ENCODE results near the gene HEXD.

HEXD gene

DNA sequence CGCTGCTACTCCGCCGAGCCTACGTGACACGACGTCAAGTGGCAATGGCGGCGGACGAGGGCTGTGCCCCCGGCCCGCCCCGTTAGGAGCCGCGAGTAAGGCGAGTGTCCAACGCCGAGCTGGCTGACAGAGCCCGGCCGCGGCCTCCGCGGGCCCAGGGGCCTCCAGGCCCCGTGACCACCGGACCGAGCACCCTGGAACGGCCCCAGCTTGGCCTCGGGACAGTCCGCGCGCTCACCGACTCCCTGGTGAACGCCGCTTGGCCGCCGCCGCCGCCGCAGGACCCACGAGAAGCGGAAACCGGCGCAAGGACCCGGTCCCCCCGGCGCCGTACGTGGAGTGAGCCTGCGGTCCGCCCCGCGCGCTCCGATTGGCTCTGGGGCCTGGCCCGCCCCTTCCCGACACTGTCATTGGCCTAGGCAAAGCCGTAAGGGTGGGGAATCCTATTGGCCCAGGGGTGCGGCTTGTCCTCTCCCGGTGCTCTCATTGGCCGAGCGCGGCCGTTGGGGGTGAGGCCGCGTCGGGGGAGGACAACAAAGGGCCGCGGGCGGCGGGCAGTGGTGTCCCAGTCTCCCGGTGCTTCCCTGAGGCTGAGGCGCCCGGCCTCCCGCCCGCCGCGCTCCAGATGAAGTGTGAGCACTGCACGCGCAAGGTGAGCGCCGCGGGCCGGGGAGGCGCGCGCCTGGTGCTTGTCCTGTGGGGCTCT, 40.2 kb downstream of the HEXD start, which contains the start of gene NARF (continued):
- TF ChIP-seq, protein P1, sequence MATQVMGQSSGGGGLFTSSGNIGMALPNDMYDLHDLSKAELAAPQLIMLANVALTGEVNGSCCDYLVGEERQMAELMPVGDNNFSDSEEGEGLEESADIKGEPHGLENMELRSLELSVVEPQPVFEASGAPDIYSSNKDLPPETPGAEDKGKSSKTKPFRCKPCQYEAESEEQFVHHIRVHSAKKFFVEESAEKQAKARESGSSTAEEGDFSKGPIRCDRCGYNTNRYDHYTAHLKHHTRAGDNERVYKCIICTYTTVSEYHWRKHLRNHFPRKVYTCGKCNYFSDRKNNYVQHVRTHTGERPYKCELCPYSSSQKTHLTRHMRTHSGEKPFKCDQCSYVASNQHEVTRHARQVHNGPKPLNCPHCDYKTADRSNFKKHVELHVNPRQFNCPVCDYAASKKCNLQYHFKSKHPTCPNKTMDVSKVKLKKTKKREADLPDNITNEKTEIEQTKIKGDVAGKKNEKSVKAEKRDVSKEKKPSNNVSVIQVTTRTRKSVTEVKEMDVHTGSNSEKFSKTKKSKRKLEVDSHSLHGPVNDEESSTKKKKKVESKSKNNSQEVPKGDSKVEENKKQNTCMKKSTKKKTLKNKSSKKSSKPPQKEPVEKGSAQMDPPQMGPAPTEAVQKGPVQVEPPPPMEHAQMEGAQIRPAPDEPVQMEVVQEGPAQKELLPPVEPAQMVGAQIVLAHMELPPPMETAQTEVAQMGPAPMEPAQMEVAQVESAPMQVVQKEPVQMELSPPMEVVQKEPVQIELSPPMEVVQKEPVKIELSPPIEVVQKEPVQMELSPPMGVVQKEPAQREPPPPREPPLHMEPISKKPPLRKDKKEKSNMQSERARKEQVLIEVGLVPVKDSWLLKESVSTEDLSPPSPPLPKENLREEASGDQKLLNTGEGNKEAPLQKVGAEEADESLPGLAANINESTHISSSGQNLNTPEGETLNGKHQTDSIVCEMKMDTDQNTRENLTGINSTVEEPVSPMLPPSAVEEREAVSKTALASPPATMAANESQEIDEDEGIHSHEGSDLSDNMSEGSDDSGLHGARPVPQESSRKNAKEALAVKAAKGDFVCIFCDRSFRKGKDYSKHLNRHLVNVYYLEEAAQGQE (tag by site-specific recombination; IDR thresholded peaks at IDR 0.05): 0 out of 2 replicates have a peak, but pooled peaks have one; percentile 37
- TF ChIP-seq ZNF555 (tag by site-specific recombination; conservative IDR thresholded peaks at IDR 0.05) (no peak), ZNF155 (tag by site-specific recombination; IDR thresholded peaks at IDR 0.05) (no peak), ZNF423 (tag by site-specific recombination; IDR thresholded peaks at IDR 0.05) (no peak), ZNF473 (tag by site-specific recombination; IDR thresholded peaks at IDR 0.05) (no peak), ZNF157 (tag by site-specific recombination; IDR thresholded peaks at IDR 0.05) (no peak), SP3 (tag by site-specific recombination; IDR thresholded peaks at IDR 0.05) (peak; percentile 94), KLF7 (tag by site-specific recombination; IDR thresholded peaks at IDR 0.05; ENCODE audit: borderline replicate concordance) (no peak; the same call in 1 of the 2 replicates), ZNF830 (tag by site-specific recombination; IDR thresholded peaks at IDR 0.05; ENCODE audit: low read depth) (no peak), ZNF621 (tag by site-specific recombination; IDR thresholded peaks at IDR 0.05) (no peak), ZFP69B (tag by site-specific recombination; IDR thresholded peaks at IDR 0.05) (peak; percentile 45), MZF1 (tag by site-specific recombination; IDR thresholded peaks at IDR 0.05; ENCODE audit: borderline replicate concordance) (no peak), ZNF311 (tag by site-specific recombination; IDR thresholded peaks at IDR 0.05; ENCODE audit: borderline replicate concordance) (no peak), ZNF132 (tag by site-specific recombination; IDR thresholded peaks at IDR 0.05; ENCODE audit: borderline replicate concordance) (no peak), ZNF394 (tag by site-specific recombination; IDR thresholded peaks at IDR 0.05; ENCODE audit: borderline replicate concordance) (peak; percentile 66; the same call in 1 of the 2 replicates), ZNF660 (tag by site-specific recombination; IDR thresholded peaks at IDR 0.05) (0 out of 2 replicates have a peak, but pooled peaks have one; percentile 73), ZNF529 (tag by site-specific recombination; IDR thresholded peaks at IDR 0.05; ENCODE audit: insufficient replicate concordance) (no peak), ZNF514 (tag by site-specific recombination; IDR thresholded peaks at IDR 0.05) (no peak), ZNF324 (tag by site-specific recombination; IDR thresholded peaks at IDR 0.05) (peak; percentile 40; the same call in 1 of the 2 replicates), ZNF112 (tag by site-specific recombination; IDR thresholded peaks at IDR 0.05) (no peak), ZNF292 (tag by site-specific recombination; IDR thresholded peaks at IDR 0.05; ENCODE audit: borderline replicate concordance, low read depth) (no peak), ZNF610 (tag by site-specific recombination; IDR thresholded peaks at IDR 0.05; ENCODE audit: borderline replicate concordance) (no peak), ZNF544 (tag by site-specific recombination; IDR thresholded peaks at IDR 0.05) (no peak)
- TF ChIP-seq, protein P2, sequence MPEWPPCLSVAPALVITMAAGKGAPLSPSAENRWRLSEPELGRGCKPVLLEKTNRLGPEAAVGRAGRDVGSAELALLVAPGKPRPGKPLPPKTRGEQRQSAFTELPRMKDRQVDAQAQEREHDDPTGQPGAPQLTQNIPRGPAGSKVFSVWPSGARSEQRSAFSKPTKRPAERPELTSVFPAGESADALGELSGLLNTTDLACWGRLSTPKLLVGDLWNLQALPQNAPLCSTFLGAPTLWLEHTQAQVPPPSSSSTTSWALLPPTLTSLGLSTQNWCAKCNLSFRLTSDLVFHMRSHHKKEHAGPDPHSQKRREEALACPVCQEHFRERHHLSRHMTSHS (tag by site-specific recombination; IDR thresholded peaks at IDR 0.05): no peak
- TF ChIP-seq, protein P3, sequence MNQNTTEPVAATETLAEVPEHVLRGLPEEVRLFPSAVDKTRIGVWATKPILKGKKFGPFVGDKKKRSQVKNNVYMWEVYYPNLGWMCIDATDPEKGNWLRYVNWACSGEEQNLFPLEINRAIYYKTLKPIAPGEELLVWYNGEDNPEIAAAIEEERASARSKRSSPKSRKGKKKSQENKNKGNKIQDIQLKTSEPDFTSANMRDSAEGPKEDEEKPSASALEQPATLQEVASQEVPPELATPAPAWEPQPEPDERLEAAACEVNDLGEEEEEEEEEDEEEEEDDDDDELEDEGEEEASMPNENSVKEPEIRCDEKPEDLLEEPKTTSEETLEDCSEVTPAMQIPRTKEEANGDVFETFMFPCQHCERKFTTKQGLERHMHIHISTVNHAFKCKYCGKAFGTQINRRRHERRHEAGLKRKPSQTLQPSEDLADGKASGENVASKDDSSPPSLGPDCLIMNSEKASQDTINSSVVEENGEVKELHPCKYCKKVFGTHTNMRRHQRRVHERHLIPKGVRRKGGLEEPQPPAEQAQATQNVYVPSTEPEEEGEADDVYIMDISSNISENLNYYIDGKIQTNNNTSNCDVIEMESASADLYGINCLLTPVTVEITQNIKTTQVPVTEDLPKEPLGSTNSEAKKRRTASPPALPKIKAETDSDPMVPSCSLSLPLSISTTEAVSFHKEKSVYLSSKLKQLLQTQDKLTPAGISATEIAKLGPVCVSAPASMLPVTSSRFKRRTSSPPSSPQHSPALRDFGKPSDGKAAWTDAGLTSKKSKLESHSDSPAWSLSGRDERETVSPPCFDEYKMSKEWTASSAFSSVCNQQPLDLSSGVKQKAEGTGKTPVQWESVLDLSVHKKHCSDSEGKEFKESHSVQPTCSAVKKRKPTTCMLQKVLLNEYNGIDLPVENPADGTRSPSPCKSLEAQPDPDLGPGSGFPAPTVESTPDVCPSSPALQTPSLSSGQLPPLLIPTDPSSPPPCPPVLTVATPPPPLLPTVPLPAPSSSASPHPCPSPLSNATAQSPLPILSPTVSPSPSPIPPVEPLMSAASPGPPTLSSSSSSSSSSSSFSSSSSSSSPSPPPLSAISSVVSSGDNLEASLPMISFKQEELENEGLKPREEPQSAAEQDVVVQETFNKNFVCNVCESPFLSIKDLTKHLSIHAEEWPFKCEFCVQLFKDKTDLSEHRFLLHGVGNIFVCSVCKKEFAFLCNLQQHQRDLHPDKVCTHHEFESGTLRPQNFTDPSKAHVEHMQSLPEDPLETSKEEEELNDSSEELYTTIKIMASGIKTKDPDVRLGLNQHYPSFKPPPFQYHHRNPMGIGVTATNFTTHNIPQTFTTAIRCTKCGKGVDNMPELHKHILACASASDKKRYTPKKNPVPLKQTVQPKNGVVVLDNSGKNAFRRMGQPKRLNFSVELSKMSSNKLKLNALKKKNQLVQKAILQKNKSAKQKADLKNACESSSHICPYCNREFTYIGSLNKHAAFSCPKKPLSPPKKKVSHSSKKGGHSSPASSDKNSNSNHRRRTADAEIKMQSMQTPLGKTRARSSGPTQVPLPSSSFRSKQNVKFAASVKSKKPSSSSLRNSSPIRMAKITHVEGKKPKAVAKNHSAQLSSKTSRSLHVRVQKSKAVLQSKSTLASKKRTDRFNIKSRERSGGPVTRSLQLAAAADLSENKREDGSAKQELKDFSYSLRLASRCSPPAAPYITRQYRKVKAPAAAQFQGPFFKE (tag by site-specific recombination; IDR thresholded peaks at IDR 0.05; ENCODE audit: borderline replicate concordance): no peak
- TF ChIP-seq, protein P4, sequence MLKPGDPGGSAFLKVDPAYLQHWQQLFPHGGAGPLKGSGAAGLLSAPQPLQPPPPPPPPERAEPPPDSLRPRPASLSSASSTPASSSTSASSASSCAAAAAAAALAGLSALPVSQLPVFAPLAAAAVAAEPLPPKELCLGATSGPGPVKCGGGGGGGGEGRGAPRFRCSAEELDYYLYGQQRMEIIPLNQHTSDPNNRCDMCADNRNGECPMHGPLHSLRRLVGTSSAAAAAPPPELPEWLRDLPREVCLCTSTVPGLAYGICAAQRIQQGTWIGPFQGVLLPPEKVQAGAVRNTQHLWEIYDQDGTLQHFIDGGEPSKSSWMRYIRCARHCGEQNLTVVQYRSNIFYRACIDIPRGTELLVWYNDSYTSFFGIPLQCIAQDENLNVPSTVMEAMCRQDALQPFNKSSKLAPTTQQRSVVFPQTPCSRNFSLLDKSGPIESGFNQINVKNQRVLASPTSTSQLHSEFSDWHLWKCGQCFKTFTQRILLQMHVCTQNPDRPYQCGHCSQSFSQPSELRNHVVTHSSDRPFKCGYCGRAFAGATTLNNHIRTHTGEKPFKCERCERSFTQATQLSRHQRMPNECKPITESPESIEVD (tag by site-specific recombination; IDR thresholded peaks at IDR 0.05): no peak
- TF ChIP-seq, protein P5, sequence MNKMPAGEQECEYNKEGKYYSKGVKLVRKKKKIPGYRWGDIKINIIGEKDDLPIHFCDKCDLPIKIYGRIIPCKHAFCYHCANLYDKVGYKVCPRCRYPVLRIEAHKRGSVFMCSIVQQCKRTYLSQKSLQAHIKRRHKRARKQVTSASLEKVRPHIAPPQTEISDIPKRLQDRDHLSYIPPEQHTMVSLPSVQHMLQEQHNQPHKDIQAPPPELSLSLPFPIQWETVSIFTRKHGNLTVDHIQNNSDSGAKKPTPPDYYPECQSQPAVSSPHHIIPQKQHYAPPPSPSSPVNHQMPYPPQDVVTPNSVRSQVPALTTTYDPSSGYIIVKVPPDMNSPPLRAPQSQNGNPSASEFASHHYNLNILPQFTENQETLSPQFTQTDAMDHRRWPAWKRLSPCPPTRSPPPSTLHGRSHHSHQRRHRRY (tag by site-specific recombination; IDR thresholded peaks at IDR 0.05): no peak
